Cardiac ventricle fibroblast (primary cell): Measurements from ENCODE around the gene POC5. TPM values are rescaled to one million over a fixed set of nuclear protein-coding genes. Genes with fewer than 3 reads are reported as not detected.

Source experiments
- total RNA-seq: library from RNA; depleted of rRNA; stranded (reverse); fragments of >200 nt; gene quantifications from 2 replicates; pipeline ENCODE4 v1.2.3, GENCODE V29; 2015

POC5 gene
- total RNA-seq, result 3.1 and 4.8 TPM in 2 replicates

GRCh38 chr5:75717082-75717922 lies at the start of gene POC5:
Gene POC5, minus strand, starts transcription at chr5:75717437. Its CDS starts 4,500 bp downstream, at chr5:75712937.

Other genes with a start within 250 kb of the POC5 start
- 20.4 and 25.7 TPM in 2 replicates for gene CERT1, start 205.8 kb downstream of the POC5 start, total RNA-seq
- 16.0 and 17.2 TPM in 2 replicates for gene POLK, start 205.5 kb downstream of the POC5 start, total RNA-seq
- 0.15 and 0.31 TPM in 2 replicates for gene ANKDD1B, start 106.0 kb downstream of the POC5 start, total RNA-seq